Measurements from ENCODE around the gene GAS6.
"Not testable (repeated sequence)": the region's sequence is repeated elsewhere in the genome, so short reads cannot be mapped to it uniquely, and the experiment has no call there.

Gene GAS6

DNA sequence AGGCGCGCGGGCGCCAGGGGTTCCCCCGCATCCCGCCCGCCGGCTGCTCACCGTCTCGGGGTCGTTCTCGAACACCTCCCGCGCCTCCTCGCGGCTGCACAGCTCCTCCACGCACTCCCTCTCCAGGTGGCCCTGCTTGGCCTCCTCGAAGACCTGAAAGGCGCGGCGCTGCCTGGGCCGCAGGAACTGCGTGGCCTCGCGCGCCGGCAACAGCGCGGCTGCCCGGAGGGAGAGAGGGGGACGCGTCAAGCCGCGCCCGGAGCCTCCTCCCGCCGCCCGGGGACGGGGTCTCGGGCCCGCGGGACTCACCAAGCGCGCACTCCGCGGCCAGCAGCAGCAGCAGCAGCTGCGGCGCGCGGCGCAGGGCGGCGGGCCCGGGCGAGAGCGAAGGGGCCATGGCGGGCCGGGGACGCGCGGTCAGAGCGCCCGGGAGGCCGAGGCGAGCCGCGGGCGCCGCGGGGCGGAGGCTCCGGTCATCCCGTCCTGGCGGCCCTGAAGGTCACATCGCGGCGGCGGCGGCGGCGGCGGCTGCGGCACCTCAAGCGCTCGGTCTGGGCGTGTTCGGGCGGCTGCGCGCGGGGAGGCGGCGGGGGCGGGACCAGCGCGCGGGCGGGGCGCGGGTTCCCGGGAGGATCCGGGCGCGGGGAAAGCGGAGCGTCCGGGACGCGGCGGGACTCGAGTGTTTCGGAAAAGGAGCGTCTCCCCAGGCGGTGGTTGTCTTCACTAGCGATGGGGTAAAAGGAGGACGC lies at the start of gene GAS6:
Gene GAS6 (minus strand): TSS at position 553 of the 749 bp plus-strand sequence. CDS start 156 bp downstream, at position 397.
- H3K4me3 ChIP-seq (ENCODE audit: low read depth, low read length), result peak within 1 kb of the TSS; percentile 91

DNA sequence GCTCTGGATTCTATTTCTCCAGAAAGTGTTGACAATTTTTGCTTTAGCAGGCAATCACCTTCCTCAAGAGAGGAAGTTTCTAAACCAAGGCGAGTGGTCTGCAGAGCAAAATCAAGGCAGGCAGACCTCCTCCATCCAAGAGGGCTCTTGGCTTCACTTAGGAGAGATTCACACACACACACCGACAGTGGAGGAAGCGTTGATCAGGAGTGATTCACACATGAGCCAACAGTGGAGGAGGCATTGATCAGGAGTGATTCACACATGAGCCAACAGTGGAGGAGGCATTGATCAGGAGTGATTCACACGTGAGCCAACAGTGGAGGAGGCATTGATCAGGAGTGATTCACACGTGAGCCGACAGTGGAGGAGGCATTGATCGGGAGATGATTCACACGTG lies 49.5 kb upstream of the GAS6 start:
- H3K4me3 ChIP-seq (ENCODE audit: low read depth, low read length), result not testable (repeated sequence)

More for the DNA sequence above, at the start of gene GAS6:
- no peak for TF ChIP-seq CTCF (IDR thresholded peaks at IDR 0.05; ENCODE audit: low read depth, low read length)

- TF ChIP-seq CTCF (IDR thresholded peaks at IDR 0.05; ENCODE audit: low read depth, low read length), result no peak
- H3K4me3 ChIP-seq (ENCODE audit: low read depth, low read length), result no peak overlapping the region
Measured at GRCh38 chr13:113912596-113912995, 48.7 kb upstream of the GAS6 start.

DNA sequence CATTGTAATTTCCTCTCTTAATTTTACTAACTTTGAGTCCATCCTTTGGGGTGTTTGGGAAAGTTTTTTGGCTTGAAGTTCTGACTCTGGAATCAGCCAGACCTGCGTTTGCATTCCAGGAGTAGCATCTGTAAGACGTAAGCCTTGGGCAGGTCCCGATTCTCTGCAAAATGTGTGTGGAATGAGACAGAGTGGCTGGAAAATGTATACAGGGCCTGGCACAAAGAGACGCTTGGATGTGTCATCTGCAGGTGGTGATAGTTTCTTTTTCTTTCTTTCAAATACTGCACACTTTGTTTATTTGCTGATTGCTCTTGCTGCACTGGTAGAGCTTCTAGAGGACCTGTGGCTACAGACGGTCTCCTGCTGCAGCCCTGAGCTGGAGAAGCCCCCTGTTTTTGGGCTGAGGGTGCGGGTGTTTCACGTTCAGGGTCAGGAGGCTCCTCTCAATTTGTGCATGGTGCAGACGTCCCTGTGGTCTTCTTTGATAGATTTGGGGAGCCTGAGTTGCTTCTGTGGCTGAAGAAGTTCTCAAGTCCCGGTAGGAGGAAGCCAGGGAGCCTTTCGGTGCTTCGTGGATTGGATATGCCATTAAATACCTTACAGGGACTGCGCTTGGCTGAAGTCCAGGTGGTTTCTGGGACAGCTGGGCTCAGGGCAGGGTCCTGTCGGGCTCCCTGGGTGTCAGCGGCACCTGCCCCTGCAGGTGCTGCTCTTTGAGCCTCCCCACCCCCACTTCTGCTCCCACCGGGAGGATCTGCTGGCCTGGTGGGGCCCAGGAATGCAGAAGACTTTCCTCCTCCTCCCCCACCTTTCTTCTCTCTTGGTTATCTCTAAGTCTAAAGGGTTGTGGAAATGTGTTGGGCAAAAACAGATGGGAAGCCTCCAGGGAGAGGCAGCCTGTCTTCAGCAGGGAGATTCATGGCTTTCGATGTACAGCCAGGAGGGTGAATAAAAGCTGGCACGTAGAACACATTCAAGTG lies 44.0 kb upstream of the GAS6 start:
- TF ChIP-seq CTCF (IDR thresholded peaks at IDR 0.05; ENCODE audit: low read depth, low read length), result no peak
- H3K4me3 ChIP-seq (ENCODE audit: low read depth, low read length), result peak overlapping the region; percentile 69

GRCh38 chr13:113906571-113906970 lies 42.7 kb upstream of the GAS6 start:
- TF ChIP-seq CTCF (IDR thresholded peaks at IDR 0.05; ENCODE audit: low read depth, low read length), result no peak
- no peak overlapping the region for H3K4me3 ChIP-seq (ENCODE audit: low read depth, low read length)

- H3K4me3 ChIP-seq (ENCODE audit: low read depth, low read length), result no peak overlapping the region
- no peak for TF ChIP-seq CTCF (IDR thresholded peaks at IDR 0.05; ENCODE audit: low read depth, low read length)
Measured at GRCh38 chr13:113905942-113906341, 42.1 kb upstream of the GAS6 start.

- H3K4me3 ChIP-seq (ENCODE audit: low read depth, low read length), result no peak overlapping the region
- no peak for TF ChIP-seq CTCF (IDR thresholded peaks at IDR 0.05; ENCODE audit: low read depth, low read length)
Measured at GRCh38 chr13:113905018-113905417, 41.1 kb upstream of the GAS6 start.
